GM23248 (cell line): Measurements from ENCODE around the gene ANKRD55.

ENCODE experiments used
- EZH2 ChIP-seq: fragments of 200-600 bp; sonication (generic); IDR thresholded peaks from 2 replicates; pipeline ENCODE4 v1.6.1; 2018; ENCODE audit warnings: antibody characterized with exemption, mild to moderate bottlenecking; ENCODE audit not compliant: insufficient read depth, poor library complexity, severe bottlenecking
- EZH2phosphoT487 ChIP-seq: fragments of 200-600 bp; sonication (generic); IDR thresholded peaks from 2 replicates; pipeline ENCODE4 v1.6.1; 2018; ENCODE audit warnings: antibody characterized with exemption, moderate library complexity, mild to moderate bottlenecking, low read depth; ENCODE audit not compliant: insufficient read depth

DNA sequence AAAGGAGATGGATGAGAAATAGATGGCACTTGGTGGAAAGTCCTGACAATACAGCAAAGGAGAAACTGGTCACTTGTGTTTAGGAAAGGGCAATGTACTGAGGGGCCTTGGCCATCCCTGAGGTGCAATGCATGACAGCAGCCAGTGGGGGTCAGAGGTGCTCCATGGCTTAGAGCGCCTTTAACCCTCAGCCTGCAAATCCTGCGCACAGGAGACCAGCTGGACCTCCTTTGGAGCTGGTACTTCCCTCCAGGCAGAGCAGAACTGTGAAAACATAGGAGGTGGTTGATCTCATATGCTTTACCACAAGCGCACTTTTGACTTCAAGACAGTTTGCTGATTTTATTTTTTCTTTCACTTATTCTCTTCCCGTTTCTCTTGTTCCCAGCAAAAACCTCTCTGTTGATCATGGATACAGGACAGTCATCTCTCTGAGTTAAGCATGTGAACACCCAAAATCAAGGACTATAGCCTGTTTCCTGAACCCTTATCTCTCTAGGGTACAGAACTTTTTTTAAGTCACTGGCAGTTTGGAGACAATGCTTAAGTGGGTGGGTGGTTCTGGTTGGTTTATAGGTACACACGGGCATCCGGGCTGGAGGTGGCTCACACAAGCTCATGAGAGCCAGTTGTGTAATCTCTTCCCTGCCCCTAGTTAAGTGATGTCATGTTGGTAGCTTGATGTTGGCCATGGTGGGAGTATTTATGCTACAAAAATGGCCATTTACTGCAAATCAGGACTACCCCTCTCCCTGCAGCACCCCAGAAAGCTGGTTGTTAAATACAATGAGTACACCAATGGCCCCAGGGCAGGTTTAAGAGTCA is 37.6 kb upstream of the ANKRD55 start:
- no peak for TF ChIP-seq EZH2
- no peak for TF ChIP-seq EZH2phosphoT487
